Esophagus muscularis mucosa (tissue), 3 donors: Measurements from ENCODE around the gene STK32B.

Experiments used
- POLR2A ChIP-seq: fragments of 450-650 bp; IDR thresholded peaks from one replicate; pipeline ENCODE4 v1.6.1; 2017; ENCODE audit warnings: antibody characterized with exemption, moderate library complexity, mild to moderate bottlenecking, low read depth
- POLR2AphosphoS5 ChIP-seq, 2 donors: sonication (generic); formaldehyde crosslinking; IDR thresholded peaks; one replicate each; pipeline ENCODE4 v1.6.1; 2017; ENCODE audit warnings: antibody characterized with exemption in 2 of 2
- TF ChIP-seq, protein P1 (sequence below), 3 experiments: fragments of 200-600 bp in 2 of 3; fragments of 450-650 bp in 1 of 3; sonication (generic) in 2 of 3; IDR thresholded peaks; one replicate each; pipeline ENCODE4 v1.5.1; 2017 to 2019; ENCODE audit warnings: antibody characterized with exemption in 3 of 3, mild to moderate bottlenecking in 2 of 3, moderate library complexity in 1 of 3

DNA sequence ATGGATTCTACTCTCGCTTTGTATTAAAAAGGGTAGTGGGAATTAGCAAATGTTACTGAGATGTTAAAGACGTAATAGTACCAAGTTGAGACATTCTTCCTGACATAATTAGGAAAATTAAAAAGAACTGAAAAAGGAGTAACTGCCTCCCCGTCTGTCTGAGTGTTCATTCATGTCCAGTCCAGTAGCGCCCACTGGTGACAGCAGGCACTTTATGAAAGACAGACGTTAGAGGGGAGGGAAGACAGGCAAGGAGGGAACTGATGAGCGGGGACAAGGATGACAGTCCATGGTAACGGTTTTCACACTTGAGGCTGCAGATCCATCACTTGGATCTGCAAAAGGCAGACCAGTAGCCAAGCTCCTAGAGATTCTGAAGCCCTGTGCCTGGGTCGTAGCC lies 326.7 kb downstream of the STK32B start:
- TF ChIP-seq POLR2A (no peak), POLR2AphosphoS5 (IDR thresholded peaks at IDR 0.05) (no peak)
- TF ChIP-seq, protein P1, sequence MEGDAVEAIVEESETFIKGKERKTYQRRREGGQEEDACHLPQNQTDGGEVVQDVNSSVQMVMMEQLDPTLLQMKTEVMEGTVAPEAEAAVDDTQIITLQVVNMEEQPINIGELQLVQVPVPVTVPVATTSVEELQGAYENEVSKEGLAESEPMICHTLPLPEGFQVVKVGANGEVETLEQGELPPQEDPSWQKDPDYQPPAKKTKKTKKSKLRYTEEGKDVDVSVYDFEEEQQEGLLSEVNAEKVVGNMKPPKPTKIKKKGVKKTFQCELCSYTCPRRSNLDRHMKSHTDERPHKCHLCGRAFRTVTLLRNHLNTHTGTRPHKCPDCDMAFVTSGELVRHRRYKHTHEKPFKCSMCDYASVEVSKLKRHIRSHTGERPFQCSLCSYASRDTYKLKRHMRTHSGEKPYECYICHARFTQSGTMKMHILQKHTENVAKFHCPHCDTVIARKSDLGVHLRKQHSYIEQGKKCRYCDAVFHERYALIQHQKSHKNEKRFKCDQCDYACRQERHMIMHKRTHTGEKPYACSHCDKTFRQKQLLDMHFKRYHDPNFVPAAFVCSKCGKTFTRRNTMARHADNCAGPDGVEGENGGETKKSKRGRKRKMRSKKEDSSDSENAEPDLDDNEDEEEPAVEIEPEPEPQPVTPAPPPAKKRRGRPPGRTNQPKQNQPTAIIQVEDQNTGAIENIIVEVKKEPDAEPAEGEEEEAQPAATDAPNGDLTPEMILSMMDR (IDR thresholded peaks at IDR 0.05), result no peak
